ENCODE results near the gene ARRDC2.
"Not testable (repeated sequence)": the region's sequence is repeated elsewhere in the genome, so short reads cannot be mapped to it uniquely, and the experiment has no call there.

The ARRDC2 gene

GRCh38 chr19:17989425-17990094, 18.4 kb upstream of the ARRDC2 start:
- DNase-seq (ENCODE audit: low read depth) = no peak

- DNase-seq (ENCODE audit: low read depth) = no peak
These were observed 14.7 kb upstream of the ARRDC2 start for GRCh38 chr19:17993076-17993813.

- DNase-seq (ENCODE audit: low read depth) = peak; percentile 78
These were observed 11.1 kb upstream of the ARRDC2 start for GRCh38 chr19:17996826-17997316.

GRCh38 chr19:17997969-17998826, 9.8 kb upstream of the ARRDC2 start:
- no peak for DNase-seq (ENCODE audit: low read depth)

- no peak for DNase-seq (ENCODE audit: low read depth)
These were observed 9.2 kb upstream of the ARRDC2 start for GRCh38 chr19:17998827-17999150.

- no peak for DNase-seq (ENCODE audit: low read depth)
These were observed 8.1 kb upstream of the ARRDC2 start for GRCh38 chr19:17999684-18000479.

GRCh38 chr19:18000480-18000914, 7.5 kb upstream of the ARRDC2 start:
- no peak for DNase-seq (ENCODE audit: low read depth)

GRCh38 chr19:18000915-18001776, 6.8 kb upstream of the ARRDC2 start:
- DNase-seq (ENCODE audit: low read depth) = peak; percentile 73

GRCh38 chr19:18001777-18002345, 6.1 kb upstream of the ARRDC2 start:
- DNase-seq (ENCODE audit: low read depth) = no peak

GRCh38 chr19:18002347-18002850, 5.6 kb upstream of the ARRDC2 start:
- no peak for DNase-seq (ENCODE audit: low read depth)

GRCh38 chr19:18005750-18006149, 2.2 kb upstream of the ARRDC2 start:
- not testable (repeated sequence) for DNase-seq (ENCODE audit: low read depth)

- DNase-seq (ENCODE audit: low read depth) = peak; percentile 69
These were observed 690 bp upstream of the ARRDC2 start for GRCh38 chr19:18007044-18007916.

GRCh38 chr19:18008814-18009213, 844 bp downstream of the ARRDC2 start:
- no peak for DNase-seq (ENCODE audit: low read depth)

GRCh38 chr19:18009412-18010066, 1.6 kb downstream of the ARRDC2 start:
- no peak for DNase-seq (ENCODE audit: low read depth)

GRCh38 chr19:18010149-18010548, 2.2 kb downstream of the ARRDC2 start:
- no peak for DNase-seq (ENCODE audit: low read depth)

GRCh38 chr19:18013210-18014111, 5.5 kb downstream of the ARRDC2 start:
- no peak for DNase-seq (ENCODE audit: low read depth)

- no peak for DNase-seq (ENCODE audit: low read depth)
These were observed 6.2 kb downstream of the ARRDC2 start for GRCh38 chr19:18014197-18014596.

Measured in stimulated activated CD8-positive, alpha-beta memory T cell treated with anti-CD3 and anti-CD28 coated beads, Interleukin-15, amount 100 ng/mL, for 24 hours (primary cell).